ENCODE results near the gene GLT8D1.
A peak's percentile ranks its signal among the peaks of the same experiment; 100 is the strongest.

The GLT8D1 gene

GRCh38 chr3:52721730-52722008, 16.1 kb upstream of the GLT8D1 start:
- TF ChIP-seq CTCF (IDR thresholded peaks at IDR 0.05; ENCODE audit: extremely low read depth, missing control alignments) = no peak
- no peak for DNase-seq (ENCODE audit: low spot score)

- TF ChIP-seq CTCF (IDR thresholded peaks at IDR 0.05; ENCODE audit: extremely low read depth, missing control alignments) = no peak
- DNase-seq (ENCODE audit: low spot score) = peak; percentile 40
Measured at GRCh38 chr3:52721002-52721729, 15.6 kb upstream of the GLT8D1 start.

- no peak for TF ChIP-seq CTCF (IDR thresholded peaks at IDR 0.05; ENCODE audit: extremely low read depth, missing control alignments)
- no peak for DNase-seq (ENCODE audit: low spot score)
Measured at GRCh38 chr3:52719618-52720017, 14.0 kb upstream of the GLT8D1 start.

- TF ChIP-seq CTCF (IDR thresholded peaks at IDR 0.05; ENCODE audit: extremely low read depth, missing control alignments) = no peak
- DNase-seq (ENCODE audit: low spot score) = no peak
Measured at GRCh38 chr3:52715714-52716305, 10.2 kb upstream of the GLT8D1 start.

GRCh38 chr3:52714335-52715302, 9.0 kb upstream of the GLT8D1 start:
- DNase-seq (ENCODE audit: low spot score) = no peak
- no peak for TF ChIP-seq CTCF (IDR thresholded peaks at IDR 0.05; ENCODE audit: extremely low read depth, missing control alignments)

- no peak for DNase-seq (ENCODE audit: low spot score)
- no peak for TF ChIP-seq CTCF (IDR thresholded peaks at IDR 0.05; ENCODE audit: extremely low read depth, missing control alignments)
Measured at GRCh38 chr3:52712291-52713212, 7.0 kb upstream of the GLT8D1 start.
